HEK293T (cell line): ENCODE measurements around the gene EXOC4.

Experiments
- BHLHE40 ChIP-seq: fragments of 450-650 bp; IDR thresholded peaks from 2 replicates; pipeline ENCODE4 v1.6.1; 2016; ENCODE audit warnings: mild to moderate bottlenecking, moderate library complexity, borderline replicate concordance
- FOXA1 ChIP-seq: fragments of 450-650 bp; IDR thresholded peaks from 2 replicates; pipeline ENCODE4 v1.6.1; 2016; ENCODE audit warnings: mild to moderate bottlenecking
- FOXM1 ChIP-seq: fragments of 450-650 bp; IDR thresholded peaks from 2 replicates; pipeline ENCODE4 v1.6.1; 2017; ENCODE audit warnings: mild to moderate bottlenecking, borderline replicate concordance
- HDGF ChIP-seq: fragments of 450-650 bp; IDR thresholded peaks from 2 replicates; pipeline ENCODE4 v1.6.1; 2017; ENCODE audit warnings: antibody characterized with exemption, borderline replicate concordance
- NFRKB ChIP-seq: fragments of 450-650 bp; IDR thresholded peaks from 2 replicates; pipeline ENCODE4 v1.6.1; 2016; ENCODE audit warnings: mild to moderate bottlenecking, moderate library complexity
- SP1 ChIP-seq: fragments of 450-650 bp; IDR thresholded peaks from 2 replicates; pipeline ENCODE4 v1.6.1; 2017
- SUZ12 ChIP-seq: fragments of 450-650 bp; IDR thresholded peaks from 2 replicates; pipeline ENCODE4 v1.6.1; 2016; ENCODE audit warnings: mild to moderate bottlenecking

DNA sequence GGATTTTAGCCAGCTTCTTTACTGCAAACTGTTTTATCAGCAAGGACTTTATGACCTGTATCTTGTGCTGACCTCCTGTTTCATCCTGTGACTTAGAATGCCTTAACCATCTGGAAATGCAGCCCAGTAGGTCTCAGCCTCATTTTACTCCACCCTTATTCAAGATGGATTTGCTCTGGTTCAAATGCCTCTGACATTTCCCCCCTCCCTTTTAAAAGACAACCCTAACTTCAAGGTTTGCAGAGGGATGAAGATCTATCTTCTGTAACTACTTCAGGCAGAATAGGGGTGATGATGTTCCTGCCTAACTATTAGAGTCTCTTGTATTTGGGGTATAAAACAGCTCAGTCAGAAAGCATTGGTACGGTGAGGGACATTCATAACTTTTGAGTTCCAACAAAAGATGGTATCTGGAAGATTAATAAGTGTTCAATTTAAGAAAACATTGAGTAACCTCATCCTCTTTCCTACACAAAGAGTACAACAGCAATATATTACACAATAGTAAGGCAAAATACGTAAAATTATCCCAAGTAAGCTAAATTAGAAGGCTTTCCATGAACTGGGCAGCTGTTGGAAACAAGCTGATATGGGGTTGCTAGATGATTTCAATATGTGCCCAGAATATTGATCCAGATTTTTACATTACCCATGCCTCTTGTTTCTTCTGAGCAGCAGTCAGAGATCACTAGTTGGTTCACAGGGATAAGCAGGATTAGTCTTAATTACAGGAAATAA lies 834.3 kb downstream of the EXOC4 start:
- no peak for TF ChIP-seq FOXM1
- TF ChIP-seq FOXA1 = no peak
- TF ChIP-seq BHLHE40 = no peak
- TF ChIP-seq HDGF = no peak
- no peak for TF ChIP-seq SUZ12
- TF ChIP-seq SP1 = no peak
- TF ChIP-seq NFRKB = no peak
